ENCODE measurements around the gene FCHSD2.
A peak's percentile ranks its signal among the peaks of the same experiment; 100 is the strongest.

The FCHSD2 gene

GRCh38 chr11:72805216-72805615 lies 336.9 kb downstream of the FCHSD2 start:
- no peak for TF ChIP-seq CTCF (IDR thresholded peaks at IDR 0.05)

- no peak for TF ChIP-seq CTCF (IDR thresholded peaks at IDR 0.05)
Measured at GRCh38 chr11:72802822-72803221, 339.3 kb downstream of the FCHSD2 start.

- no peak for TF ChIP-seq CTCF (IDR thresholded peaks at IDR 0.05)
Measured at GRCh38 chr11:72799441-72799840, 342.7 kb downstream of the FCHSD2 start.

- TF ChIP-seq CTCF (IDR thresholded peaks at IDR 0.05), result no peak
Measured at GRCh38 chr11:72798361-72798760, 343.8 kb downstream of the FCHSD2 start.

- peak; percentile 97 for TF ChIP-seq CTCF (IDR thresholded peaks at IDR 0.05)
Measured at GRCh38 chr11:72793425-72794367, 348.4 kb downstream of the FCHSD2 start, which contains the start of gene STARD10. TSS of gene STARD10 (minus strand) at chr11:72794047. CDS start at chr11:72781181, 12,866 bp downstream.

- no peak for TF ChIP-seq CTCF (IDR thresholded peaks at IDR 0.05)
Measured at GRCh38 chr11:72793076-72793424, 349.1 kb downstream of the FCHSD2 start.

GRCh38 chr11:72792437-72793021 lies 349.6 kb downstream of the FCHSD2 start:
- no peak for TF ChIP-seq CTCF (IDR thresholded peaks at IDR 0.05)
